Subcutaneous adipose tissue (tissue), 4 donors: Measurements from ENCODE around the gene CDC42BPA. TPM values are rescaled to one million over a fixed set of nuclear protein-coding genes. Genes with fewer than 3 reads are reported as not detected.

Experiments
- total RNA-seq, 4 donors: library from RNA; depleted of rRNA; stranded (reverse); fragments of >200 nt; gene quantifications; one replicate each; pipeline ENCODE4 v1.1.0, GENCODE V29; 2016
- TF ChIP-seq, protein P1 (sequence below): fragments of 450-650 bp; IDR thresholded peaks from one replicate; pipeline ENCODE4 v1.5.1; 2016; ENCODE audit warnings: low read depth, mild to moderate bottlenecking, control low read depth, antibody characterized with exemption, moderate library complexity

Gene CDC42BPA
- total RNA-seq, 4 donors from 2014 or later: 43.2 to 68.2 (median 55.3) TPM

DNA sequence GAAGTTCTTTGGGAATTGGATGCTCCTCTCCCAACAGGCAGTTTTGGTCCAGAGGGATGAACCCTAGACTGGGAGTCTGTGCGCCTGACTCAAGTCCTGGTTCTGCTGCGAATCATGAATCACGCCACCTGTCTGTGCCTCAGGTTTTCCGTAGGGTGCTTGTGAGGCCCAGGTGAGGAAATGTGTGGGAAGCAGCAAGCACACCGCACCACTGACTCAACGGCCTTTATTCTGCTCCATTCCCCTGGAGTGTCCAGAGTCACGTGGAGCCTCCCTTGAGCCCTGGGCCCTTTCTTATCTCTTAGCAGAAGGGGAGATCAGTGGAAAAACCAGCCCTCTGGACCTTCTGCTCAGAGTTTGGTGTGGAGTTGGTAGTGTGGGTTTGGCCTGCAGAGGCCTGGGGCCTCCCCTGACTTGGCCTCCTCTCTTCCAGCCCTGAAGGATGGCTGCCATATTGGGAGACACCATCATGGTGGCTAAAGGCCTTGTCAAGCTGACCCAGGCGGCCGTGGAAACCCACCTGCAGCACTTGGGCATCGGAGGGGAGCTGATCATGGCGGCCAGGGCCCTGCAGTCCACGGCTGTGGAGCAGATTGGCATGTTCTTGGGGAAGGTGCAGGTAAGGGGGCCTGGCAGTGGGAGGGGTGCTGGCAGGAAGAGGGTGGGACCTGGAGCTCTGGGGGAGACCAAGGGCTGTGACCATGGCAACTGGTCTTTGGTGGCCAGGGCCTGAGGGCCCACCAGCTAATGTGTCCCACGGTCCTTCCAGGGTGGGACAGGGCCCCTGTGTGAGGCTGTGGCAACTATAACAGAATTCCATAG is 357.1 kb downstream of the CDC42BPA start:
- TF ChIP-seq, protein P1, sequence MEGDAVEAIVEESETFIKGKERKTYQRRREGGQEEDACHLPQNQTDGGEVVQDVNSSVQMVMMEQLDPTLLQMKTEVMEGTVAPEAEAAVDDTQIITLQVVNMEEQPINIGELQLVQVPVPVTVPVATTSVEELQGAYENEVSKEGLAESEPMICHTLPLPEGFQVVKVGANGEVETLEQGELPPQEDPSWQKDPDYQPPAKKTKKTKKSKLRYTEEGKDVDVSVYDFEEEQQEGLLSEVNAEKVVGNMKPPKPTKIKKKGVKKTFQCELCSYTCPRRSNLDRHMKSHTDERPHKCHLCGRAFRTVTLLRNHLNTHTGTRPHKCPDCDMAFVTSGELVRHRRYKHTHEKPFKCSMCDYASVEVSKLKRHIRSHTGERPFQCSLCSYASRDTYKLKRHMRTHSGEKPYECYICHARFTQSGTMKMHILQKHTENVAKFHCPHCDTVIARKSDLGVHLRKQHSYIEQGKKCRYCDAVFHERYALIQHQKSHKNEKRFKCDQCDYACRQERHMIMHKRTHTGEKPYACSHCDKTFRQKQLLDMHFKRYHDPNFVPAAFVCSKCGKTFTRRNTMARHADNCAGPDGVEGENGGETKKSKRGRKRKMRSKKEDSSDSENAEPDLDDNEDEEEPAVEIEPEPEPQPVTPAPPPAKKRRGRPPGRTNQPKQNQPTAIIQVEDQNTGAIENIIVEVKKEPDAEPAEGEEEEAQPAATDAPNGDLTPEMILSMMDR: no peak

GRCh38 chr1:226960256-226960655 is 358.0 kb downstream of the CDC42BPA start:
- TF ChIP-seq, protein P1: no peak

DNA sequence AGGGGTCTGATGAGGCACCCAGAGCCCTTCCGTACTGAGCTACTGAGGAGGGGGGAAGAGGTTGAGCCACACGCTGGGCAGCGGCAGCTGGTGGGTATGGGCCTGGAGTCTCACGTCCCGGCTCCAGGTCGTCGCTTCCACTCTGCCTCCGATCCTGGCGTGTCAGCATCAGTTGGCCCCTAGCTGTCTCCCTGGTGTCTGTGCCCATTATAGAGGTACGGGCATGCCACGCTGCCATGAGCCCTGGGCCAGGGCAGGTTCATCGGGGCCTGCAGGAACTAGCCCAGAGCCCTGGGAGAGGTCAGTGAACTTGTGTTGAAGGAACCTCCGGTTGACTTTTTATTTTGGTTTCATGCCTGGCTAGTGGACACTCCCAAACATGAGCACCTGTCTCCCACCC is 360.0 kb downstream of the CDC42BPA start:
- TF ChIP-seq, protein P1: no peak

- TF ChIP-seq, protein P1: no peak
Measured at GRCh38 chr1:226957714-226958113, 360.6 kb downstream of the CDC42BPA start.

GRCh38 chr1:226956942-226957713 is 361.2 kb downstream of the CDC42BPA start:
- TF ChIP-seq, protein P1: no peak

DNA sequence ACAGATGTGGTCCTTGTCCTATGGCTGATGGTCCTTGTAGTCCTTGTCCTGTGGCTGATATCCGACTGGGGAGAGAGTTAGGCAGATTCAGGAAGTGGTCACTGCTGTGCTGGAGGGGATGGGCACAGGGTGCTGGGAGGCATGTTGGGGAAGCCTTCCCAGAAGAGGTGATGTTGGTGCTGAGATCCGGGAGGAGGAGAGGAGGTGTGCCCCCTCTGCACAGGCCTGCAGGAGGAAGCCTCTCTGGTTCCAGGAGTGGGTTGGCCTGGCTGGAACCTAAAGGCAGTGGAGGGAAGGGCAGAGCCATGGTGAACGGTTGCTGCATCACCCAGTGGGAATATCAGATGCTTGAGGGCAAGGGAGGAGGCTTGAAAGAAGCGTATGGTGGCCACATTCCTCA is 363.5 kb downstream of the CDC42BPA start:
- TF ChIP-seq, protein P1: no peak

DNA sequence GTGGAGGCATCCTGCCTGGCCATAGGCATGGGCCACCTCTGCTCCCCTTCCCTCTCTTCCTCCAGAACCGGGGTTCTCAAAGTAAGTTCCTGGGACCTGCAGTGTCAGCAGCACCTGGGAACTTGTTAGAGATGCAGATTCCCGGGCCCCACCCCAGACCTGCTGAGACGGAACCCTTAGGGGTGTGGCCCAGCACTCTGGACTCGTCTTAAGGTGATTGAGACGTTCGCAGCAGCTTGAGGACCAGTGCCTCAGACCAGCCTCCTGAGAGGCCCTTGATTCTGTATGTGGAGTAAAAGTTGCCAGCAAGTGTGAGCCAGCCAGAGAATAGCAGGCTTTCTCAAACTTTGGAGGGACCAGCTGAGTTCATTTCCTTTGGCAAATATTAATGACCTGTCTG is 364.0 kb downstream of the CDC42BPA start:
- TF ChIP-seq, protein P1: no peak
